ENCODE results near the gene AUP1.

DNA sequence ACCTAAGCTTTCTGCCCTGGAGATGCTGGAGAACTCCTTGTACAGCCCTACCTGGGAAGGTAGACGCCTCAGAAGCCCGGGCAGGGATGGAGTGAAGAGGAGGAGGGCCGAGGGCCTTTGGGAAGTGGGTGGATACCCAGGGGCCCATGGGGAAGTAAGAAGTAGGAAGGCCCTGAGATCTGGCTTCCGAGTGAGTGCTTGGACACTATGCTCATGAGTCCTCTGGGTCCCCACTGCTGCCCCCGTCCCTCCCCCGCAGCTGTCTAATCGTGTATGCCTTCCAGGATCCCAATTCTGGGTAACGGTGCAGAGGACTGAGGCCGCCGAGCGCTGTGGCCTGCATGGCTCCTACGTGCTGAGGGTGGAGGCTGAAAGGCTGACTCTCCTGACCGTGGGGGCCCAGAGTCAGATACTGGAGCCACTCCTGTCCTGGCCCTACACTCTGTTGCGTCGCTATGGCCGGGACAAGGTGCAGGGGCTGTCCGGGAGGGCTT is 26.2 kb upstream of the AUP1 start:
- TF ChIP-seq EP300 (IDR thresholded peaks at IDR 0.05) (no peak), POLR2A (IDR thresholded peaks at IDR 0.05) (no peak), POLR2AphosphoS5 (IDR thresholded peaks at IDR 0.05) (no peak)
- TF ChIP-seq, protein P1, sequence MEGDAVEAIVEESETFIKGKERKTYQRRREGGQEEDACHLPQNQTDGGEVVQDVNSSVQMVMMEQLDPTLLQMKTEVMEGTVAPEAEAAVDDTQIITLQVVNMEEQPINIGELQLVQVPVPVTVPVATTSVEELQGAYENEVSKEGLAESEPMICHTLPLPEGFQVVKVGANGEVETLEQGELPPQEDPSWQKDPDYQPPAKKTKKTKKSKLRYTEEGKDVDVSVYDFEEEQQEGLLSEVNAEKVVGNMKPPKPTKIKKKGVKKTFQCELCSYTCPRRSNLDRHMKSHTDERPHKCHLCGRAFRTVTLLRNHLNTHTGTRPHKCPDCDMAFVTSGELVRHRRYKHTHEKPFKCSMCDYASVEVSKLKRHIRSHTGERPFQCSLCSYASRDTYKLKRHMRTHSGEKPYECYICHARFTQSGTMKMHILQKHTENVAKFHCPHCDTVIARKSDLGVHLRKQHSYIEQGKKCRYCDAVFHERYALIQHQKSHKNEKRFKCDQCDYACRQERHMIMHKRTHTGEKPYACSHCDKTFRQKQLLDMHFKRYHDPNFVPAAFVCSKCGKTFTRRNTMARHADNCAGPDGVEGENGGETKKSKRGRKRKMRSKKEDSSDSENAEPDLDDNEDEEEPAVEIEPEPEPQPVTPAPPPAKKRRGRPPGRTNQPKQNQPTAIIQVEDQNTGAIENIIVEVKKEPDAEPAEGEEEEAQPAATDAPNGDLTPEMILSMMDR (IDR thresholded peaks at IDR 0.05), result no peak
